GM18909 (cell line): ENCODE measurements around the gene DSCAM.

ENCODE experiments used
- ATAC-seq: cut with Tn5 transposase; IDR thresholded peaks from one replicate; pipeline ENCODE4 v1.9.1; 2021; ENCODE audit warnings: mild to moderate bottlenecking; ENCODE audit not compliant: unreplicated experiment, poor library complexity

DSCAM gene

GRCh38 chr21:40165773-40166070, 681.2 kb downstream of the DSCAM start:
- no peak for ATAC-seq

- ATAC-seq = no peak
Observed at GRCh38 chr21:40164905-40165772, 681.8 kb downstream of the DSCAM start.

- ATAC-seq = no peak
Observed at GRCh38 chr21:40162075-40162474, 684.9 kb downstream of the DSCAM start.

GRCh38 chr21:40160911-40161310, 686.0 kb downstream of the DSCAM start:
- ATAC-seq = no peak

- ATAC-seq = no peak
Observed at GRCh38 chr21:40158366-40158765, 688.6 kb downstream of the DSCAM start.

GRCh38 chr21:40155563-40155962, 691.4 kb downstream of the DSCAM start:
- no peak for ATAC-seq

- no peak for ATAC-seq
Observed at GRCh38 chr21:40153351-40153750, 693.6 kb downstream of the DSCAM start.

- ATAC-seq = no peak
Observed at GRCh38 chr21:40152476-40152875, 694.5 kb downstream of the DSCAM start.

- ATAC-seq = no peak
Observed at GRCh38 chr21:40151611-40152010, 695.3 kb downstream of the DSCAM start.

- no peak for ATAC-seq
Observed at GRCh38 chr21:40146216-40146837, 700.6 kb downstream of the DSCAM start.

- ATAC-seq = no peak
Observed at GRCh38 chr21:40143822-40144525, 703.0 kb downstream of the DSCAM start.

- ATAC-seq = no peak
Observed at GRCh38 chr21:40141621-40142020, 705.3 kb downstream of the DSCAM start.

- no peak for ATAC-seq
Observed at GRCh38 chr21:40140675-40141074, 706.3 kb downstream of the DSCAM start.

- no peak for ATAC-seq
Observed at GRCh38 chr21:40139636-40140035, 707.3 kb downstream of the DSCAM start.

- ATAC-seq = no peak
Observed at GRCh38 chr21:40136571-40136970, 710.4 kb downstream of the DSCAM start.

- no peak for ATAC-seq
Observed at GRCh38 chr21:40134731-40135492, 712.0 kb downstream of the DSCAM start.

- no peak for ATAC-seq
Observed at GRCh38 chr21:40130476-40130875, 716.5 kb downstream of the DSCAM start.

GRCh38 chr21:40129809-40130208, 717.1 kb downstream of the DSCAM start:
- no peak for ATAC-seq

- no peak for ATAC-seq
Observed at GRCh38 chr21:40128891-40129290, 718.1 kb downstream of the DSCAM start.

- no peak for ATAC-seq
Observed at GRCh38 chr21:40120940-40121575, 725.9 kb downstream of the DSCAM start.
